Stomach (tissue), 4 donors: Measurements from ENCODE around the gene TESPA1.

Experiments
- CTCF ChIP-seq, 7 experiments: fragments of 450-650 bp in 4 of 7; fragments of 200-600 bp in 3 of 7; sonication (generic) in 3 of 7; IDR thresholded peaks; one replicate each; pipeline ENCODE4 v1.5.1; 2016 to 2019; ENCODE audit warnings: antibody characterized with exemption in 7 of 7, control low read depth in 2 of 7, mild to moderate bottlenecking in 1 of 7
- EP300 ChIP-seq: sonication (generic); formaldehyde crosslinking; IDR thresholded peaks from one replicate; pipeline ENCODE4 v1.6.1; 2017; ENCODE audit warnings: antibody characterized with exemption
- POLR2A ChIP-seq, 4 donors: fragments of 450-650 bp; IDR thresholded peaks; one replicate each; pipeline ENCODE4 v1.6.1; 2016; ENCODE audit warnings: antibody characterized with exemption in 4 of 4, control low read depth in 2 of 4, mild to moderate bottlenecking in 1 of 4, moderate library complexity in 1 of 4
- POLR2AphosphoS5 ChIP-seq, 3 donors: sonication (generic); formaldehyde crosslinking; IDR thresholded peaks; one replicate each; pipeline ENCODE4 v1.6.1; 2016; ENCODE audit warnings: antibody characterized with exemption in 3 of 3

GRCh38 chr12:55008944-55009585 is 24.5 kb upstream of the TESPA1 start:
- TF ChIP-seq CTCF (IDR thresholded peaks at IDR 0.05) (no peak), EP300 (no peak), POLR2A (IDR thresholded peaks at IDR 0.05) (no peak), POLR2AphosphoS5 (IDR thresholded peaks at IDR 0.05) (no peak)
